Epithelial cell of prostate (primary cell): Measurements from ENCODE around the gene ARMC9.
A peak's percentile ranks its signal among the peaks of the same experiment; 100 is the strongest.
"Not testable (repeated sequence)": the region's sequence is repeated elsewhere in the genome, so short reads cannot be mapped to it uniquely, and the experiment has no call there.

ENCODE experiments used
- DNase-seq: peaks from one replicate; pipeline ENCODE4 v3.0.0-alpha.2; 2011; ENCODE audit warnings: low read depth, low spot score
- H3K27ac ChIP-seq: fragments of 450-650 bp; 2 replicates; pipeline ENCODE4 v1.5.1; 2017; ENCODE audit warnings: mild to moderate bottlenecking

Gene ARMC9

DNA sequence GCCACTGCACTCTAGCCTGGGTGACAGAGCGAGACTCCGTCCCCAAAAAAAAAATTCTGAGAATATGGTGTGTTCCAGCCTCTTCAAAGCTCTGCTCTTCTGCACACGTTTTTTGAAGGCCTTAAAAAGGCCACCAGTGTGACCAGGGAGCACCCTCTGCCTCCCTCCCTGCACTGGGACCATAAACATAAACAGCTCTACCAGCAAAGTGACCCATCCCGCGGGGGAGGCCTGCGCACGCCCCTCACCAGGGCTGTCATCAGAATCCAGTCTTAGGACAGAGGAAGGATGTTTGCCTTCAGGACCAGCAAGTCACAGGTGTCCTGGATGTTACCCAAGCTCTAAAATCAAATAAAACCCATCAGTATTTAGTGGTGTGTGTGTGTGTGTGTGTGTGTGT is 173.9 kb downstream of the ARMC9 start:
- no peak overlapping the region for H3K27ac ChIP-seq
- DNase-seq: no peak

DNA sequence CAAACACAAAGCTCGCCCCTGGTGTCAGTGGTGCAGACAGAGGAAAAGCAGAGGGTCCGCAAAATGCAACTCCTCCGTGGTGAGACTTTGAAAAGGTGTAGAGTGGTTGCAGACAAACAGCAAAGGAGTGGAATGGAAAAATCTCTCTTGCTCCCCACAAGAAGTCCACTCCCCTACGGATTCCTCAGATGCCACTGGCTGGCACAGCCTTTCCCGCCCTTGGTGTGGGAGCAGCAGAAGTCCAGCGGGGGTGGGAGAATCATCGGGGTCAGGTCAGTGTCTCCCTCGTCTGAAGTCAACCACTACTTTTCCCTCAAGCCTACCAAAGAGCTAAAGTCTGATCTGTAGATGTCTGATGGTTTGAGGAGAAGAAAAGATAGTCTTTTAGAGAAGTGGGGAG is 174.8 kb downstream of the ARMC9 start:
- H3K27ac ChIP-seq: no peak overlapping the region
- no peak for DNase-seq

DNA sequence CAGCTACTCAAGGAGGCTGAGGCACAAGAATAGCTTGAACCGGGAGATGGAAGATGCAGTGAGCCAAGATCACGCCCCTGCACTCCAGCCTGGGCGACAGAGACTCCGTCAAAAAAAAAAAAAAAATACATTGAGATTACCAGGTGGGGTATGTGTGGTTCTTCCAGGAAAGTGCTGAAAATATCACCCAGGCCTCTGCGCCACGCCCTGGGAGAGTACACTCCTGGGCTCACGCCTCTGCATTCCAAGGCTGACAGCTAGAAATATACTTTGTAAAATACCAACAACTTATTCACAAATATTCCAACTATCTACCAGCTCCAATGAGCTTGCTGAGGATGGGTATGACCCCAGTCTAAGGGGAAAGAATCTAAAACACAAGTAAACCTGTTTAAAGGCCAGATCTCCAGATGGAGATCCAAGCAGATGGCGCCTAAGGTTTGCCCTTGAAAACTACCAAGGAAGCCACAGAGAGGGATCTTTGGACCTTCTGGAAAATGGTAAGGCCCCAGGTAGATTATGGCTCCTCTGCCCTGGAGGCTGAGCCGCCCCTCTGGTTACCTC is 175.4 kb downstream of the ARMC9 start:
- H3K27ac ChIP-seq: no peak overlapping the region
- DNase-seq: no peak

DNA sequence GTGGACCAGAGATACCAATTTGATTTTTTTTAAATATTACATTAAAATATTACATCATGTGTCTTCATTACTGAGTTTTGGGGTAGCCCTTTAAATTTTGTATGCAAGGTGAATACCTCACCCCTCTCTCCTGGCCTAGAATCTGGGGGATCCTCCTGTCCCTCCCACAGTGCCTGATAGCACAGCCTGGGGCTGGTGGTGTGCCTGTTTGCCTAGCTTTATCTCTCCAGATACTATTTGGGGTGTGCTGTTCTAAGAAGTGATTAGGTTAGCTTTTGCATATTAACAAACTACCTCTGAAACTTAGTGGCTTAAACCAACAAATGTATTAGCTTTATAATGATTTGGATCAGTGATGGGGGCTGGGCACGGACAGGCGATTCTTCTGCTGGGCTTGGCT is 176.3 kb downstream of the ARMC9 start:
- DNase-seq: no peak
- no peak overlapping the region for H3K27ac ChIP-seq

DNA sequence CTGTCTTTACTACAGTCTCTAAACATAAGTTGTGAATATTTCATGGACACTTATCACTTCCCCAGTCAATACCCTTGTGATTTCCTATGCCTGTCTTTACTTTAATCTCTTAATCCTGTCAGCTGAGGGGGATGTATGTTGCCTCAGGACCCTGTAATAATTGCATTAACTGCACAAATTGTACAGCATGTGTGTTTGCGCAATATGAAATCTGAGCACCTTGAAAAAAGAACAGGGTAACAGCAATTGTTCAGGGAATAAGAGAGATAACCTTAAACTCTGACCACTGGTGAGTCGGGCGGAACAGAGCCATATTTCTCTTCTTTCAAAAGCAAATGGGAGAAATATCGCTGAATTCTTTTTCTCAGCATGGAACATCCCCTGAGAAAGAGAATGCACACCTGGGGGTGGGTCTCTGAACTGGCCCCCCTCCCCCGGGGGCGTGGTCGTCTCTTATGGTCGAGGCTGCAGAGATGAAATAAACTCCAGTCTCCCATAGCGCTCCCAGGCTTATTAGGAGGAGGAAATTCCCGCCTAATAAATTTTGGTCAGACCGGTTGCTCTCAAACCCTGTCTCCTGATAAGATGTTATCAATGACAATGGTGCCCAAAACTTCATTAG is 177.7 kb downstream of the ARMC9 start:
- DNase-seq, H3K27ac ChIP-seq: not testable (repeated sequence)

DNA sequence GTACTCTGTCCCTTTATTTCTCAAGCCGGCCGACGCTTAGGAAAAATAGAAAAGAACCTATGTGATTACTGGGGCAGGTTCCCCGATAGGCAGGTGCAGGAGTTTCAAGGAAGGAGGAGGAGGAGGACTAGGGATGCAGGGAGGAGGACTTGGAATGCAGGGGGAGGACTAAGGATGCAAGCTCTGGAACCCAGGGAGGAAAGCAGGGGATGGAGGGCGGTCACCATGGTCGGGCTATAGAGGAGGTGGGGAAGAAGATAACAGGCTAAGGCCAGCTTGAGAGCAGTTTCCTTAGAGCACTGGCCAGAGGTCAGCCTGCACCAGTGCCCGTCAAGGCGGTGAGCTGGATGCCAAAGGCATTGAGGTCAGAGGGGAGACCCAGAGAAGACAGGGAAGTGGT is 178.4 kb downstream of the ARMC9 start:
- H3K27ac ChIP-seq: no peak overlapping the region
- no peak for DNase-seq

DNA sequence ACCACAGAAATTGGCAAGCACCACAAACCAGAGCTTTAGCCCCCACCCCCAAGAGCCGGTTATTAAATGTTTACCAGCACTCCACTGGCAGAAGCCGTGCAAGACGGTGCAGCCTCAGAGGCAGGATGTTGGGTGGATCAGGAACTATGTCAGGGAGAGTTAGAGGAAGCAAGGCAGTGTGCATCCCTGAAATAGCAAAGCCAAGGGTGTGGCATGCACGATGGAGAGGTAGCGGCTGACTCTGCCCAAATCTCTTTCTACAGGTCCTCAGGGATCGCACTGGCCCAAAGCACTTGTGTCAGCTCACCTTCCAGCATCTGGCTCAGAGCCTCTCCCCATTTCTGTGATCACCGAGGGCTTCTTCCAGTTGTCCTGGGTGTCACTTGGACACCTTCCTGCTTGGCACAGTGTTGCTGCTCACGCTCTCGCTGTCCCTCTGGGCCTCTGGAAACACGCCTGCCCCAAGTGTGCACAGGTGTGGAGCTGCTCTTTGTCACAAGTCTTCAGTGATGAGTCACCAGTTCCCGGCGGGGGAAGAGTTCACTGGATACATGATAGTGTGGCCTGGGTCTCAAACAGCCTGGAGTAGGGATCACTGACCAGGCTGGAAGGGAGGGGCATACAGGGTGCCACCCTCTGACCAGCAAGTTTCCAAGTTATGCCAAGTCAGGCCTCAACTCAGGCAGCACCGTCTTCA is 179.7 kb downstream of the ARMC9 start:
- H3K27ac ChIP-seq: peak overlapping the region; percentile 10
- DNase-seq: no peak

DNA sequence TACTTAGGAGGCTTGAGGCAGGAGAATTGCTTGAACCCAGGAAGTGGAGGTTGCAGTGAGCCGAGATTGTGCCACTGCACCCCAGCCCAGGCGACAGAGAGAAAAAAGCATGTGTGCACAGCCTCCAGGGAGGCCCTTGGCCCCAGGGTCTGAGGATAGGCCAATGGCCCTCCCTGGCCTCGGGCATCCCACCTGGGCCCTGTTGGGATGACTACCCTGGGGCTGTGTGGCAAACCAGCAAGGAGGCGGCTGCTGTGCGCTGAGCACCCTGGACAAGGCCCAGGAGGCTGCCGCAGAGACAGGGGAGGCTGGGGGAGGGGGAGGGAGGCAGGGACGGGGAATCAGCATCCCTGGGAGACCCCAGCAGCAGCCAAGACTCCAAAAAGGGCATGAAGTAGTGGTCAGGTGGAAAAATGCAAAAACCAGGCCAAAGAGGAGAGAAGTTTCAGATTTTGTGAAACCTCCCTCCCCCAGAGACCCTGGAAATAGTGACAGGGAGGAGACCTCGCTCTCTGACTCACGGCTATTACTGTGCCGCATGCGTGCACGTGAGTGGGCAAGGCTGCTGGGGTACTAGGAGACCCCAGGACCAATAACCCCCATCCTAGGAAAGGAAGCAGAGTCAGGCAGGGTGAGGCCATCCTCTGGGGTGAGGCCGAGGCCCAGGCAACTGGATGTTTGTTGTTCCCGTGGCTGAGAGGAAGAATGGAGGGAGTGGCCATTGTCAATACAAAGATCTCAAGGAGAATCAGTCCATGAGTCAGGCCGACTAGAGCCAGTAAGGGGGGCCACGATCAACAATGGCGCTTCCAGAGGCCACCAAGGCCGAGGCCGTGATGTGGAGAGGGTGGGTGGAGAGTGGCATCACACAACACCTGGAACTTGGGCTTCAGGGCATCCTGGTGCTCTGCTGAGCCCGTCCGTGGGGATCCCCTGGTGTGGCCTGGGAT is 181.1 kb downstream of the ARMC9 start:
- no peak for DNase-seq
- peak overlapping the region; percentile 19 for H3K27ac ChIP-seq

DNA sequence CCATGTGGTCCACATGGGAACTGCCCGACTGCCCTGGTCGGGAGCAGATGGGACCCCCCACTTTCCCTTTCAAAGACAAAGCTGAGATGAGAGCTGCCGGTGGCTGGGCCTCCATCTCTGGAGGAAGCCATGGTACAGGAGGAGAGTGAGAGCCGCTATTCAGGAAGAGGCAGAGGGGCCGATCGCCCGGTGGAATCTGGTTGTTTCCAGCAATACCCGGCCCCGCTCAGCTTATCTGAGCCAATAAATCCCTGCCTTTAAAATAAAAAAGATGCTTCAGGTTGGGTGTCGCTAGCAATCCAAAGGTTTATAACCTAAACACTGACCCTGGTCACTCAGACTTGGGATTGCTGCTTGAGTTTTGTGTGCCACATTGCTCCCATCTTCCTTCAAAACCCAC is 181.9 kb downstream of the ARMC9 start:
- DNase-seq: no peak
- H3K27ac ChIP-seq: no peak overlapping the region

DNA sequence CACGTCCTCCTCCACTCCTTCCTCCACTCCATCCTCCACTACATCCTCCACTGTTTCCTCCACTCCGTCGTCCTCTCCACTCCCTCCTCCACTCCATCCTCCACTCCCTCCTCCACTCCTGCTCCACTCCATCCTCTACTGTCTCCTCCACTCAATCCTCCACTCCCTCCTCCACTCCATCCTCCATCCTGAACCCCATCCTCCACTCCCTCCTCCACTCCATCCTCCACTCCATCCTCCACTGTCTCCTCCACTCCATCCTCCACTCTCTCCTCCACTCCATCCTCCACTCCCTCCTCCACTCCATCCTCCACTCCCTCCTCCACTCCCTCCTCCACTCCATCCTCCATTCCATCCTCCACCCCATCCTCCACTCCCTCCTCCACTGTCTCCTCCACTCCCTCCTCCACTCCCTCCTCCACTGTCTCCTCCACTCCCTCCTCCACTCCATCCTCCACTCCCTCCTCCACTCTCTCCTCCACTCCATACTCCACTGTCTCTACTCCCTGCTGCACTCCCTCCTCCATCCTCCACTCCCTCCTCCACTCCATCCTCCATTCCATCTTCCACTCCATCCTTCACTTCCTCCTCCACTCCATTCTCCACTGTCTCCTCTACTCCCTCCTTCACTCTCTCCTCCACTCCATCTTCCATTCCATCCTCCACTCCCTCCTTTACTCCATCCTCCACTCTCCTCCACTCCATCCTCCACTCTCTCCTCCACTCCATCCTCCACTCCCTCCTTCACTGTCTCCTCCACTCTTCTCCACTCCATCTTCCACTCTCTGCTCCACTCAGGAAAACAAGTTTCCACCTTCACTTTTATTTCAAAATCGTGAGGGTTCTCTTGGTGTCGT is 182.8 kb downstream of the ARMC9 start:
- no peak overlapping the region for H3K27ac ChIP-seq
- no peak for DNase-seq

DNA sequence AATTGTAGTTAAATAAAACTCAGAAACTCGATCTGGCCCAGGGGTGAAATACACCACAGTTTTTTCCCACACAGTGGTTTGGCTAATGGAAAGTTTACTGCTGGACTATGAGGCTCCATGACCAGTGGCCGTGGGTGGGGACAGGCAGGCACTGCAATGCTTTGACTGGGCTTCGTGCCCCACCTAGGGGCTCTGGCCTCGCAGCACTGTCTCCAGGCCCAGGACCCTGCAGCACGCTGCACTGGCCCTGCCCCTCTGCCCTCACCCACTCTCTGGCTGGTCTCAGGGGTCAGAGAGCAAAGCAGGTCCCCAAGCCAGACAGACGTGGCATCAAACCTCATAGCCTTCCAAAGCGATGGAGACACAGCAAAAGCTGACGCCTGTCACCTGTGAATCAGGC is 183.7 kb downstream of the ARMC9 start:
- no peak overlapping the region for H3K27ac ChIP-seq
- DNase-seq: no peak

DNA sequence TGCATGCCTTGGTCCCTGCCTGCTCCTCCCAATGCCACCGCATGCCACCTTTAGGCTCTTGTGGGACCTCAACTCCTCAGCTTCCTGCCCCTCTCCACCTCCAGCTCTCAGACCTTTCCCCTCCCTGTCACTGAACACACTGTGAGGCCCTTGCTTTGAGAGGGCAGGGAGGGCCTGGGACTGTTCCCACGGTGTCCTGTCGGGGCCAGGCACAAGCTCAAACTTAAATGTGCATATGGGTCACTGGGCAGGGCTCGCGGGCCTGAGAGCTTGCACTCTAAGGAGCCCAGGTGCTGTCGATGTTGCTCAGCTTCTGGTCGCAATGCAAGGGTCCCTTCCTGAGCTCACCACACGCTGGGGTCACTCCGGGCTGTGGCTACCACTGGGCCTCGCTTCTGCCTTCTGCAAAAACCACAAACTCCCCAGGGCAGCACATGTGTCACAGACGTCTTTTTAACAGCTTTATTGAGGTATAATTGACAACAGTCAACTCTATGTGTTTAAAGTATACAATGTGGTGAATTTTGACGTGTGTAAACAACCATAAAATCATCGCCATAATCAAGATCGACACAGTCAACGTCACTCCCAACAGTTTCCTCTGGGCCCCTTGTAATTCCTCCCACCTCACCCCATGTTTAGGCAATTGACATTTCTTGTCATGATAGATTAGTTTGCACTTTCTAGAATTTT is 185.1 kb downstream of the ARMC9 start:
- no peak for DNase-seq
- H3K27ac ChIP-seq: no peak overlapping the region

DNA sequence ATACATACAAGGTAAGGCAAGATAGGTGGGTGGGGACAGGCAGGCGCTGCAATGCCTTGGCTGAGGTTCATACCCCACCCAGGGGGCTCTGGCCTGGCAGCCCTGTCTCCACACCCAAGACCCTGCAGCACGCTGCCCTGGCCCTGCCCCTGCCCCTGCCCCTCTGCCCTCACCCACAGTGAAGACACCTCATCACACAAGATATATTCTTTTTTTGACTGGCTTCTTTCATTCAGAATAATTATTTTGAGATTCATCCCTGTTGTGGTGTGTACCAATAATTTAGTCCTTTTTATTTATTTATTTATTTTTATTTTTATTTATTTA is 185.6 kb downstream of the ARMC9 start:
- no peak overlapping the region for H3K27ac ChIP-seq
- no peak for DNase-seq

DNA sequence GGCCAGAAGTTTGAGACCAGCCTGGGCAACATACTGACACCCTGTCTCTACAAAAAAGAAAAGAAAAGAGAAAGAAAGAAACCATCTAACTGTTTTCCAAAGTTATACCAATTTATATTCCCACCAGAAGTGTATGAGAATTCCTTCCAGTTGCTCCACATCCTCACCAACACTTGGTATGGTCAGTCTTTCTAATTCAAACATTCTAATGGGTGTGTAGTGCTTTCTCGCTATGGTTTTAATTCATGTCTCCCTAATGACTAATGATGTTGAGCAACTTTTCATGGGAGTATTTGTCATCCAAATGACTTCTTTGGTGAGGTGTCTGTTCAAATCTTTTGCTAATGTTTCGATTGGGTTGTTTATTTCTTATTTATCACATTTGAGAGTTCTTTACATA is 186.5 kb downstream of the ARMC9 start:
- H3K27ac ChIP-seq: no peak overlapping the region
- no peak for DNase-seq

DNA sequence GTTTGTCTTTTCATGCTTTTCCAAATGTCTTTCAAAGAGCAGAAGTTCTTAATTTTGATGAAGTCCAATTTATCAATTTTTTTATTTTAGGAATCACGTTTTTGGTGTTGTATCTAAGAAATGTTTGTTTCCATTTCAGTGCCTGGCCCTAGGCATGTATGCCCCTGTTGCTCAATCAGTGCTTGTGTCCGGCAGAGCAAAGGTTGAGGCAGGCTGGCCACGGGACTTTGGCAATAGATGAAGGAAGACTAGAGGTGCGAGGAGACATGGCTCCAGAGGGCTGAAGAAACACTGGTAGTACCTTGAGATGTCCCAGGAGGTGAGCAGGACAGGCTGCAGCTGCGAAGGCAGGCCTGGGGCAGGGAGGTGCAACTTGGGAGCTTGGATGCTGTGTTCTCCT is 187.0 kb downstream of the ARMC9 start:
- no peak overlapping the region for H3K27ac ChIP-seq
- DNase-seq: no peak

DNA sequence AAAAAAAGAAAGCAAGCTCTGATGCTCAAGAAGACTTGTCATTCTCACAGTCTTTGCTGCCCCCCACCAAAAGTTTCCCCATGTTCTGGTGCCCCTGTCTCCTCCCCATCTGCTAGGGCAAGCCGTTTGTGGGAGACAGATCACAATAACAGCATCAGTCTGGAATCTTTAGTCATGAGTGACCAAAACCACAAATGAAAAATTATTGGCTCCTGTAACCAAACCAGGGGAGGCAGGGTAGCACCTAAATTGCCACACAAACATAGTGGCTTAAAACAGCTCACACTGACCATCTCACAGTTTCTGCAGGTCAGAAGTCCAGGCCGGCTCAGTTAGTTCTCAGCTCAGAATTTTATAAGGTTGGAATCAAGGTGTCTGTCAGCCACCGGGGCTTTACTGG is 188.0 kb downstream of the ARMC9 start:
- DNase-seq: no peak
- H3K27ac ChIP-seq: no peak overlapping the region

DNA sequence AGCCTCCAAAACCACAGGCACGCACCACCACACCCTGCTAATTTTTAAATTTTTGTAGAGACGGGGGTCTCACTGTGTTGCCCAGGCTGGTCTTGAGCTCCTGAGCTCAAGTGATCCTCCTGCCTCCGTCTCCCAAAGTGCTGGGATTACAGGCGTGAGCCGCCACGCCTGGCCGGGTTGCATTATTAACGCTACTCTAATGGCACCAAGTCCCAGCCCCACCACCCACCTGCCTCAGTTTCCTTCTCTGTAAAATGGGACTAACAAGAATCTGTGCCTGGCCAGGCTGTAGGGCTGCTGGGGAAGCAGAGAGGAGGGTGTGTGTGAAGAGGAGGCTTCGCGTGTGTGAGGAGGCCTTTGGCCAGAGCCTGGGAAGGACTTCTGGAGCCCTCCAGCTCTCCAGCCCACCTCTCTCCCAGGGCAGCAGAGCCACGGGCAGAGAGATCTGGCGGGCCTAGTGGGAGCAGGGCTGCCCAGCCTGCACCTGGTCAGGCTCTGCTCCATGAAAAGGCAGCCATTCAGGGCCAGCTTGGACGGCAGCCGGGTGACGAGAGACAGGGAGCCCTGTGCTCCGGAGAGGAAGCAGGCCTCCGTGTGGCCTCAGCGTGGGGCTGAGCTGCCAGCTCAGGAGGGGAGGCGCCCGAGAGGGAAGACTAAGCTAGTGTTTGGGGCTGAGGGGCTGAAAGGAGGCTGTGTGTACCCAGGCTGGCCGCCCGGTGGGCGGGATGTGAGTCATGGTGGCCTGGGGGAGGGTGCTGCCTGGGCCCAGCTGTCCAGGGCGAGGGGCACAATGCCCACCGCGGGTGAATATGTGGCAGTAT is 189.7 kb downstream of the ARMC9 start:
- no peak overlapping the region for H3K27ac ChIP-seq
- DNase-seq: no peak

DNA sequence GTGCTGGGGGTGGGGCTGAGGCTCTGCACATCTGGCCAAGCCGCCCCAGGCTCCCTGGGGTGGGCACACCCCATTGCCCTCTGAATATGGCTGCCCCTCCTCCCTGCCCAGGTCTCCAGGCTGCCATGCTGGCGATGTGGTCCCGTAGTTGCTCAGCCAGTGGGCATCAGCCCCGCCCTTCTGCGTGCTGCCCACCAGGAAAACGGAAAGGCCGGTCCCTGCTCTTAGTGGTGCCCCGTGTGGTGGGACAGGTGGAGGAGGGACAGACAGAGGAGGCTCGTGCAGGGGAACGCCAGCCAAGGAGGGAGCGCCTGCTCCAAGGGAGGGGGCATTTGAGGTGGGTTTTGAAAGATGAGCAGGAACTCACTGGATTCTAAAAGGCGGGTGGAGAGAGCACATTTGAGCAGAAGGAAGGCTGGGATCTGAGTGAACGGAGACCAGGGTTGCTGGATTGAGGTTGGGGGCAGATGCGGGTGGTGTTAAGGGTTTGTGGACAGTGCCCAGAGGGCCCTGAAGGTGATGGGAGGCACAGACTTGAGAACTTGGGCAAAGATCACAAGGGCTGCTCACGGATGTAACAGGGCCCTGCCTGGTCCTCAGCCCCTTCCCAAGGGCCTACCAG is 190.4 kb downstream of the ARMC9 start:
- H3K27ac ChIP-seq: no peak overlapping the region
- DNase-seq: no peak
